ENCODE results near the gene SAE1.

The SAE1 gene

GRCh38 chr19:47112166-47112996 is 18.3 kb upstream of the SAE1 start:
- Mint-ChIP-seq H3K9me3 (ENCODE audit: low read depth) (no peaks in the 10 kb centered on the region), H3K27me3 (no peaks in the 10 kb centered on the region), H3K4me3 (peak overlapping the region; percentile 97), H3K27ac (peak overlapping the region; percentile 100), H3K36me3 (peaks cover 16% of the 10 kb centered on the region), H3K4me1 (ENCODE audit: low read depth) (peaks cover 38% of the 10 kb centered on the region)

- Mint-ChIP-seq H3K36me3 (peaks cover 11% of the 10 kb centered on the region), H3K4me3 (peak within 1 kb of the TSS; percentile 97), H3K9me3 (ENCODE audit: low read depth) (no peaks in the 10 kb centered on the region), H3K4me1 (ENCODE audit: low read depth) (peaks cover 30% of the 10 kb centered on the region), H3K27ac (peak within 1 kb of the TSS; percentile 100), H3K27me3 (no peaks in the 10 kb centered on the region)
Measured at GRCh38 chr19:47112997-47113849, 17.4 kb upstream of the SAE1 start, which contains the start of gene ZC3H4. TSS of gene ZC3H4 (minus strand) at chr19:47113776. CDS start at chr19:47112584, 1,192 bp downstream.

DNA sequence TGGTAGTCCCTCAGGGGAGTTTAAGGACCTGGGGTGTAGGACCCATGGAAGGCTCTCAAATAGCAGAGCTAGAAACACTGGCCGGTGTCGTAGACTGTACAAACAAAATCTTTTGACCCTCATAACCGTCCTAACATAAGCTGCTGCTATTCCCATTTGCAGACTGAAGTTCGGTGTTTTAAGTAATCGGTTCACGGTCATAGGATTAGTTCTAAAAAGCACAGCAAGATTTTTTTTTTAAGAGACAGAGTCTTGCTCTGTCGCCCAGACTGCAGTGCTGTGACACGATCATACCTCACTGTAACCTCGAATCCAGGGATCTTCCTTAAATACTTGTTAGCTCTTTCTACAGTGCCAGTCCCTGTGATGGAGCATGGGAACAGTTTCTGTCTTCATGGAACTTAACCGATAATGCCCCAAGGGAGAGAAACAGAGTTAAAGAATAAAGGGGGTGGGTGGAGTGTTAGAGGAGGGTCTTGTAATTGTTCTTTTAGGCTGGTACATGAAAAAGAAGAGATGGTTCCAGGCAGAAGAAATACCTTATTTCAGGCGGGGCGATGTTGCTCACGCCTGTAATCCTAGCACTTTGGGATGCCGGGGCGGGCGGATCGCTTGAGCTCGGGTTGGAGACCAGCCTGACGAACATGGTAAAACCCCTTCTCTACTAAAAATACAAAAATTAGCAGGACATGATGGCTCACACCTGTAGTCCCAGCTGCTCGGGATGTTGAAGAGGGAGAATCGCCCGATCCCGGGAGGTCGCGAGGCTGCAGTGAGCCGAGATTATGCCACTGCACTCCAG is 16.6 kb upstream of the SAE1 start:
- Mint-ChIP-seq H3K27ac (peak overlapping the region; percentile 100), H3K4me1 (ENCODE audit: low read depth) (peaks cover 22% of the 10 kb centered on the region), H3K9me3 (ENCODE audit: low read depth) (no peaks in the 10 kb centered on the region), H3K4me3 (peak overlapping the region; percentile 97), H3K36me3 (peaks cover 11% of the 10 kb centered on the region), H3K27me3 (no peaks in the 10 kb centered on the region)

DNA sequence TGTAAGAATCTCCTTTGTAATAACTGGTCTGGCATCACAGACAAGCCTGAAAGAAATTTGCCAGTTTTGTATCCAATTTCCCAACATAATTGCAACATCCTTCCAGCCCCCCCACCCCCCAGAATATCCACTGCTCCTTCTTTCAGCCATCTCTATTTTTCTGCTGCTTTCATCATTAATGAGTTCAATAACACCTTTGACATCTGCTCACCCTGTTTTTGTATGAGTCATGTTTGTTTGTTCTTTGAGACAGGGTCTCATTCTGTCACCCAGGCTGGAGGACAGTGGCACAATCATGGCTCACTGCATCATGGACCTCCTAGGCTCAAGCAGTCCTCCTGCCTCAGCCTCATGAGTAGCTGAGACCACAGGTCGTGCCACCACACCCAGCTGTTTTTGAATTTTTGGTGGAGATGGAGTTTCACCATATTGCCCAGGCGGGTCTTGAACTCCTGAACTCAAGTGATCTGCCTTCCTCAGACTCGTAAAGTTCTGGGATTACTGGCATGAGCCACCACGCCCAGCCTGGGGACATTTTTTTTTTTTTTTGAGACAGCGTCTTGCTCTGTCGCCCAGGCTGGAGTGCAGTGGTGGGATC is 10.1 kb upstream of the SAE1 start:
- H3K9me3 Mint-ChIP-seq (ENCODE audit: low read depth), result no peaks in the 10 kb centered on the region
- no peak overlapping the region for H3K27ac Mint-ChIP-seq
- H3K27me3 Mint-ChIP-seq, result no peaks in the 10 kb centered on the region
- no peak overlapping the region for H3K4me3 Mint-ChIP-seq
- peaks cover 8% of the 10 kb centered on the region for H3K4me1 Mint-ChIP-seq (ENCODE audit: low read depth)
- no peaks in the 10 kb centered on the region for H3K36me3 Mint-ChIP-seq

GRCh38 chr19:47122359-47123335 is 8.0 kb upstream of the SAE1 start:
- H3K4me3 Mint-ChIP-seq, result no peak overlapping the region
- no peaks in the 10 kb centered on the region for H3K36me3 Mint-ChIP-seq
- no peak overlapping the region for H3K27ac Mint-ChIP-seq
- H3K27me3 Mint-ChIP-seq, result no peaks in the 10 kb centered on the region
- H3K4me1 Mint-ChIP-seq (ENCODE audit: low read depth), result peaks cover 5% of the 10 kb centered on the region
- no peaks in the 10 kb centered on the region for H3K9me3 Mint-ChIP-seq (ENCODE audit: low read depth)

DNA sequence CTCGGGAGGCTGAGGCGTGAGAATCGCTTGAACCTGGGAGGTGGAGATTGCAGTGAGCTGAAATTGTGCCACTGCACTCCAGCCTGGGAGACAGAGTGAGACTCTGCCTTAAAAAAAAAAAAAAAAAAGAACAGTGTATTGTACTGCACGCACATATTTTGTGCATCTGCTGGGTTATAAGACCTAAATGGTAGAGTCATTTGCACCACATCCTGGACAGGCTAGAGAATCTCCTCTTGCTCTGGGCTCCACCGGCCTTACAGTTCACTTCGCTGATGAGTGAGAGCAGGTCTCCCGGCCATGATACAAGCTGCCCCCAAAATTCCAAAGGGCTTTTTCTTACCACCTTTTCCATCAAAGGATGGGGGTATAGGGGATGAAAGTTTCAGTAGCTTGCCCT is 7.2 kb upstream of the SAE1 start:
- Mint-ChIP-seq H3K4me3 (no peak overlapping the region), H3K36me3 (no peaks in the 10 kb centered on the region)

GRCh38 chr19:47124937-47125668 is 5.5 kb upstream of the SAE1 start:
- Mint-ChIP-seq H3K4me1 (ENCODE audit: low read depth) (peaks cover 5% of the 10 kb centered on the region), H3K4me3 (no peak overlapping the region), H3K36me3 (no peaks in the 10 kb centered on the region)

More for the DNA sequence above, 7.2 kb upstream of the SAE1 start:
- no peaks in the 10 kb centered on the region for H3K27me3 Mint-ChIP-seq
- H3K27ac Mint-ChIP-seq, result no peak overlapping the region
- H3K4me1 Mint-ChIP-seq (ENCODE audit: low read depth), result peaks cover 5% of the 10 kb centered on the region
- no peaks in the 10 kb centered on the region for H3K9me3 Mint-ChIP-seq (ENCODE audit: low read depth)

GRCh38 chr19:47125669-47125938 is 5.0 kb upstream of the SAE1 start:
- no peak overlapping the region for H3K27ac Mint-ChIP-seq
- no peak overlapping the region for H3K4me3 Mint-ChIP-seq
- H3K9me3 Mint-ChIP-seq (ENCODE audit: low read depth), result peaks cover 4% of the 10 kb centered on the region

More at GRCh38 chr19:47124937-47125668, 5.5 kb upstream of the SAE1 start:
- no peaks in the 10 kb centered on the region for H3K9me3 Mint-ChIP-seq (ENCODE audit: low read depth)
- no peaks in the 10 kb centered on the region for H3K27me3 Mint-ChIP-seq
- H3K27ac Mint-ChIP-seq, result no peak overlapping the region

GRCh38 chr19:47129579-47129978 is 1.1 kb upstream of the SAE1 start:
- peaks cover 7% of the 10 kb centered on the region for H3K36me3 Mint-ChIP-seq
- H3K27me3 Mint-ChIP-seq, result no peaks in the 10 kb centered on the region
- no peak overlapping the region for H3K27ac Mint-ChIP-seq
- H3K9me3 Mint-ChIP-seq (ENCODE audit: low read depth), result peaks cover 4% of the 10 kb centered on the region
- H3K4me3 Mint-ChIP-seq, result no peak overlapping the region
- peaks cover 41% of the 10 kb centered on the region for H3K4me1 Mint-ChIP-seq (ENCODE audit: low read depth)

More at GRCh38 chr19:47125669-47125938, 5.0 kb upstream of the SAE1 start:
- H3K27me3 Mint-ChIP-seq, result no peaks in the 10 kb centered on the region
- peaks cover 2% of the 10 kb centered on the region for H3K36me3 Mint-ChIP-seq
- peaks cover 9% of the 10 kb centered on the region for H3K4me1 Mint-ChIP-seq (ENCODE audit: low read depth)

DNA sequence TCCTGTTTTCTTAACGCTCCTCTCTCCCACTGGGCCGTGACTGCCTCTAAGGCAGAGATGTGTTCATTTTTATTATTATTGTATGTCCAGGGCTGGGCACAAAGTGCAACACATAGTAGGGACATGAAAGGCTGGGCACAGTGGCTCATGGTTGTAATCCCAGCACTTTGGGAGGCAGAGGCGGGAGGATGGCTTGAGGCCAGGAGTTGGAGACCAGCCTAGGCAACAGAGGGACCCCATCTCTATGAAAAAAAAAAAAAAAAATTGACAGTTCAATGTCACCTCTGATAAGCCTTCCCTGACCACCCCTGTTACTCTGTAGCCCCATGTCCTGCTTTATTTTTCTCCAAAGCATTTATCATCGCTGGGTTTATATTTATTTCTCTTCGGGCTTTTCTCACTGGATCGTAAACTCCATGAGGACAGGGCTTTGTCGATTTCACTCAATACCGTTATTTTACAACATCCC is 481 bp upstream of the SAE1 start:
- H3K27me3 Mint-ChIP-seq, result no peaks in the 10 kb centered on the region
- H3K27ac Mint-ChIP-seq, result peak overlapping the region; percentile 96
- peaks cover 44% of the 10 kb centered on the region for H3K4me1 Mint-ChIP-seq (ENCODE audit: low read depth)
- peak overlapping the region; percentile 96 for H3K4me3 Mint-ChIP-seq
- peaks cover 4% of the 10 kb centered on the region for H3K9me3 Mint-ChIP-seq (ENCODE audit: low read depth)
- H3K36me3 Mint-ChIP-seq, result peaks cover 7% of the 10 kb centered on the region

GRCh38 chr19:47132194-47132852 is 1.7 kb downstream of the SAE1 start:
- peaks cover 51% of the 10 kb centered on the region for H3K4me1 Mint-ChIP-seq (ENCODE audit: low read depth)
- peaks cover 10% of the 10 kb centered on the region for H3K36me3 Mint-ChIP-seq
- H3K27me3 Mint-ChIP-seq, result no peaks in the 10 kb centered on the region
- peak overlapping the region; percentile 50 for H3K27ac Mint-ChIP-seq
- H3K4me3 Mint-ChIP-seq, result peak overlapping the region; percentile 96
- H3K9me3 Mint-ChIP-seq (ENCODE audit: low read depth), result peaks cover 4% of the 10 kb centered on the region

DNA sequence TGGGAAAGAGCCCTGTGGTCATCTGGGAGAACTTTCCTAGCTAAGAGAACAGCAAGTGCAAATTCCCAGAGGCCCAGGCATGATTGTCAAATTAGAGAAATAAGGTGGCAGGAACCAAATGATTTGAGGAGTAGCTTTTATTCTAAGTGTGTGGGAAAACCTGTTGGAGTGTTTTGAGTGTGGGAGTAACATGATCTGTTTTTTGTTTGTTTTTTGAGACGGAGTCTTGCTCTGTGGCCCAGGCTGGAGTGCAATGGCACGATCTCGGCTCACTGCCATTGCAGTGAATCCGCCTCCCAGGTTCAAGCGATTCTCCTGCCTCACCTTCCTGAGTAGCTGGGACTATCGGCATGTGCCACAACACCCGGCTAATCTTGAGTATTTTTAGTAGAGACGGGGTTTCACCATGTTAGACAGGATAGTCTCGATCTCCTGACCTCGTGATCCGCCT is 2.4 kb downstream of the SAE1 start:
- Mint-ChIP-seq H3K27me3 (no peaks in the 10 kb centered on the region), H3K4me3 (peak overlapping the region; percentile 96), H3K36me3 (peaks cover 10% of the 10 kb centered on the region), H3K27ac (peak overlapping the region; percentile 50), H3K9me3 (ENCODE audit: low read depth) (peaks cover 4% of the 10 kb centered on the region), H3K4me1 (ENCODE audit: low read depth) (peaks cover 51% of the 10 kb centered on the region)

Data from activated naive CD8-positive, alpha-beta T cell (primary cell).